Ovary (tissue), 9 donors: Measurements from ENCODE around the gene DTX1. TPM values are rescaled to one million over a fixed set of nuclear protein-coding genes. Genes with fewer than 3 reads are reported as not detected.

ENCODE experiments used
- DNase-seq, 5 donors: peaks; one replicate each; pipeline ENCODE4 v3.0.0-alpha.2; 2019 to 2020
- H3K27ac ChIP-seq, 2 donors: fragments of 200-600 bp; one replicate each; pipeline versions ENCODE4 v1.5.1 to v1.8.0; 2019 to 2022
- H3K27me3 ChIP-seq: fragments of 200-600 bp; one replicate; pipeline ENCODE4 v1.8.0; 2022
- H3K36me3 ChIP-seq: fragments of 200-600 bp; sonication (generic); one replicate; pipeline ENCODE4 v1.5.1; 2019
- H3K4me1 ChIP-seq: one replicate; pipeline ENCODE4 v1.8.1; 2013; ENCODE audit warnings: mild to moderate bottlenecking, moderate library complexity; ENCODE audit not compliant: insufficient read depth
- H3K4me3 ChIP-seq: fragments of 200-600 bp; sonication (generic); one replicate; pipeline ENCODE4 v1.5.1; 2017
- H3K9me3 ChIP-seq, 2 donors: fragments of 200-600 bp in 1 of 2; sonication (generic) in 1 of 2; one replicate each; pipeline versions ENCODE4 v1.5.1 to v1.8.1; 2013 to 2019; ENCODE audit warnings: mild to moderate bottlenecking in 1 of 2, moderate library complexity in 1 of 2
- EP300 ChIP-seq: sonication (generic); formaldehyde crosslinking; IDR thresholded peaks from one replicate; pipeline ENCODE4 v1.6.1; 2017; ENCODE audit warnings: antibody characterized with exemption
- POLR2A ChIP-seq: fragments of 450-650 bp; IDR thresholded peaks from one replicate; pipeline ENCODE4 v1.6.1; 2017; ENCODE audit warnings: antibody characterized with exemption, mild to moderate bottlenecking, moderate library complexity
- WGBS, 3 donors: extraction: QIAGEN DNeasy Blood & Tissue Kit in 1 of 3; methylation state at CpG; one replicate each; pipeline versions ENCODE4 v1.1.5 to v1.1.7; 2013 to 2017; 5-methylcytosine and 5-hydroxymethylcytosine counted together
- intact Hi-C, 4 donors: fragments of 100-400 bp; cut with DNase I; formaldehyde crosslinking; loops; one replicate each; pipeline versions ENCODE4 v1.11.0 to v1.15.1; 2022 to 2023
- polyA plus RNA-seq, 2 donors: library from polyadenylated mRNA; stranded (reverse); fragments of 200-250 nt in 1 of 2; fragments of 350-450 nt in 1 of 2; fragmentation: Illumina TruSeq in 1 of 2; extraction: RNeasy Lipid Tissue Mini Kit (QIAGEN cat#74804) in 1 of 2; gene quantifications; one replicate each; pipeline ENCODE4 v1.2.3, GENCODE V29; 2013 to 2014
- total RNA-seq, 7 donors: library from RNA; depleted of rRNA in 2 of 7; stranded (reverse); fragments of >200 nt in 2 of 7; fragmentation: NEBNext Ultra II Directional in 3 of 7; extraction: Animal tissue kit (Norgen Biotek cat#: 25700) in 3 of 7; gene quantifications; one replicate each; pipeline versions ENCODE4 v1.1.0 to v1.2.4, GENCODE V29; 2016 to 2023
- TF ChIP-seq, protein P1 (sequence below), 3 donors: fragments of 450-650 bp in 2 of 3; fragments of 200-600 bp in 1 of 3; IDR thresholded peaks; one replicate each; pipeline versions ENCODE4 v1.5.1 to v1.8.0; 2016 to 2022; ENCODE audit warnings: antibody characterized with exemption in 3 of 3, mild to moderate bottlenecking in 1 of 3
- donor health status: DM: no; HTN: no; CAD: no; lungs with moderate emphysema.
- donor health status: DM: no; HTN: no; CAD: no.
- donor health status: Bipolar disorder and iron deficiency.
- donor health status: DM: yes; HTN: yes; CAD: no.
- donor health status: DM: no; HTN: no; CAD: no.
- donor health status: DM: yes; HTN: yes; CAD: no.

Gene DTX1
- total and polyA plus RNA-seq, 9 donors: 0.56 to 5.5 (median 1.6) TPM

- H3K27ac ChIP-seq: no peak overlapping the region
- no peaks in the 10 kb centered on the region for H3K27me3 ChIP-seq
- peaks cover 1% of the 10 kb centered on the region for H3K4me1 ChIP-seq
- H3K4me3 ChIP-seq: no peak overlapping the region
- TF ChIP-seq EP300: no peak
- TF ChIP-seq, protein P1, sequence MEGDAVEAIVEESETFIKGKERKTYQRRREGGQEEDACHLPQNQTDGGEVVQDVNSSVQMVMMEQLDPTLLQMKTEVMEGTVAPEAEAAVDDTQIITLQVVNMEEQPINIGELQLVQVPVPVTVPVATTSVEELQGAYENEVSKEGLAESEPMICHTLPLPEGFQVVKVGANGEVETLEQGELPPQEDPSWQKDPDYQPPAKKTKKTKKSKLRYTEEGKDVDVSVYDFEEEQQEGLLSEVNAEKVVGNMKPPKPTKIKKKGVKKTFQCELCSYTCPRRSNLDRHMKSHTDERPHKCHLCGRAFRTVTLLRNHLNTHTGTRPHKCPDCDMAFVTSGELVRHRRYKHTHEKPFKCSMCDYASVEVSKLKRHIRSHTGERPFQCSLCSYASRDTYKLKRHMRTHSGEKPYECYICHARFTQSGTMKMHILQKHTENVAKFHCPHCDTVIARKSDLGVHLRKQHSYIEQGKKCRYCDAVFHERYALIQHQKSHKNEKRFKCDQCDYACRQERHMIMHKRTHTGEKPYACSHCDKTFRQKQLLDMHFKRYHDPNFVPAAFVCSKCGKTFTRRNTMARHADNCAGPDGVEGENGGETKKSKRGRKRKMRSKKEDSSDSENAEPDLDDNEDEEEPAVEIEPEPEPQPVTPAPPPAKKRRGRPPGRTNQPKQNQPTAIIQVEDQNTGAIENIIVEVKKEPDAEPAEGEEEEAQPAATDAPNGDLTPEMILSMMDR (IDR thresholded peaks at IDR 0.05): no peak
- no peak for TF ChIP-seq POLR2A
- H3K9me3 ChIP-seq: no peaks in the 10 kb centered on the region
- H3K36me3 ChIP-seq: no peaks in the 10 kb centered on the region
- intact Hi-C loops: no loop called here
- no peak for DNase-seq
Measured at GRCh38 chr12:113099364-113099763, 42.8 kb downstream of the DTX1 start.

DNA sequence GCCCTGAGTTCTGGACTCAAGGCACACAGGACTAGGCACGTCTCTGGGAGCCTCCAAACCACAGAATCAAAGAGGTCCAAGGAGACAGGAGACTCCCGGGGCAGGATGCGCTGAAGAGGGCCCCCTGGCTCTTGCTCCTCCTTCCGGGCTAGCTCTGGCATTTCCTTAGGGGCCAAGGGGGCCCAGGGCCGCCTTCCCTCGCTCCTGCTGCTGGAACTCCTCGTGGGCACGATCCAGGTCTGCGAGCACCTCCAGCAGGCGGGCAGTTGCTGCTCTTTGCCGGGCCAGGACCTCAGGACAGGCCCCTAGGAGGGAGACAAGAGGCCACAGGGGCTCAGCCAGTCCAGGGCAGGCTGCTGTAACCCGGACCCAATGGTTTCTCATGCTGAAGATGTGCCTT is 43.2 kb downstream of the DTX1 start:
- intact Hi-C loops: no loop called here
- no peaks in the 10 kb centered on the region for H3K36me3 ChIP-seq
- no peak overlapping the region for H3K27ac ChIP-seq
- no peak overlapping the region for H3K4me3 ChIP-seq
- 53 to 58% (median 55%) methylated on average over 10 to 12 of the region's 12 CpGs for WGBS, 3 donors
- TF ChIP-seq EP300 (no peak), POLR2A (no peak)
- TF ChIP-seq, protein P1 (IDR thresholded peaks at IDR 0.05): no peak
- H3K27me3 ChIP-seq: no peaks in the 10 kb centered on the region
- H3K9me3 ChIP-seq: no peaks in the 10 kb centered on the region
- DNase-seq: no peak
- H3K4me1 ChIP-seq: peaks cover 1% of the 10 kb centered on the region

DNA sequence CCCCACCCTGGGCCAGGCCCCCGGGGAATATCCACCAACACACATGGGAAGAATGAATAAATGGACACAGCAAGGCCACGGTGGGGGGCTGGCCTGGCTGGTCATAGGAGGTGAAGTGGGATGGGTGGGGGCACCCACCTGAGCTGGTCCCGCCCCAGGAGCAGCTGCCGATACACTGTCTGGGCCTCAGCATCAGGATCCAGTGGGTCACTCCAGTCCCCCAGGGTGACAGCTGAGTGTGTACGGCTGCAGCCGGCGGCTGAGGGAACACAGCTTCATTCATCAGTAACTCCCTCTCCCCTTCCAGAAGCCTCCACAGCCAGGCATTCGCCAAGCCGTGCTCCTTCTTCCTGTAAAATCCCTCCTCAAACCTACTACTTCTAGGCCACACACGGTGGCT is 45.2 kb downstream of the DTX1 start:
- Histone ChIP-seq H3K27me3 (no peaks in the 10 kb centered on the region), H3K27ac (no peak overlapping the region), H3K4me1 (peaks cover 1% of the 10 kb centered on the region), H3K4me3 (no peak overlapping the region), H3K36me3 (no peaks in the 10 kb centered on the region), H3K9me3 (no peaks in the 10 kb centered on the region)
- 54 to 70% (median 61%) methylated on average over 8 to 10 of the region's 10 CpGs for WGBS, 3 donors
- intact Hi-C loops: no loop called here
- DNase-seq: no peak
- no peak for TF ChIP-seq POLR2A
- TF ChIP-seq, protein P1 (IDR thresholded peaks at IDR 0.05): no peak
- no peak for TF ChIP-seq EP300

GRCh38 chr12:113102811-113103210 is 46.3 kb downstream of the DTX1 start:
- TF ChIP-seq, protein P1 (IDR thresholded peaks at IDR 0.05): no peak
- TF ChIP-seq EP300 (no peak), POLR2A (no peak)
- intact Hi-C loops: no loop called here
- H3K9me3 ChIP-seq: no peaks in the 10 kb centered on the region
- H3K4me1 ChIP-seq: peaks cover 1% of the 10 kb centered on the region
- DNase-seq: no peak
- H3K4me3 ChIP-seq: no peak overlapping the region
- no peaks in the 10 kb centered on the region for H3K36me3 ChIP-seq
- no peak overlapping the region for H3K27ac ChIP-seq
- 78 to 84% (median 83%) methylated on average over 5 of the region's 5 CpGs for WGBS, 3 donors
- no peaks in the 10 kb centered on the region for H3K27me3 ChIP-seq
